Measurements from ENCODE around the gene C1orf174.

GRCh38 chr1:3891329-3891865 is 8.7 kb downstream of the C1orf174 start:
- TF ChIP-seq CTCF (IDR thresholded peaks at IDR 0.05), result no peak
- TF ChIP-seq POLR2A (IDR thresholded peaks at IDR 0.05), result no peak
